Activated CD8-positive, alpha-beta memory T cell treated with anti-CD3 and anti-CD28 coated beads, Interleukin-2, amount 50 U/mL, for 48 hours (primary cell): ENCODE data around the gene NHP2.

ENCODE experiments used
- DNase-seq: peaks from one replicate; pipeline ENCODE4 v3.0.0-alpha.2; 2020

Gene NHP2

GRCh38 chr5:178112545-178112944 is 41.1 kb downstream of the NHP2 start:
- DNase-seq: no peak

GRCh38 chr5:178111925-178112324 is 41.8 kb downstream of the NHP2 start:
- DNase-seq: no peak

- DNase-seq: no peak
Observed at GRCh38 chr5:178110511-178110910, 43.2 kb downstream of the NHP2 start.

- DNase-seq: no peak
Observed at GRCh38 chr5:178108966-178109365, 44.7 kb downstream of the NHP2 start.

- DNase-seq: no peak
Observed at GRCh38 chr5:178108446-178108845, 45.2 kb downstream of the NHP2 start.

- DNase-seq: no peak
Observed at GRCh38 chr5:178107756-178108310, 45.9 kb downstream of the NHP2 start.

- no peak for DNase-seq
Observed at GRCh38 chr5:178106556-178107239, 47.0 kb downstream of the NHP2 start.

GRCh38 chr5:178106086-178106485 is 47.6 kb downstream of the NHP2 start:
- DNase-seq: no peak

GRCh38 chr5:178104492-178104891 is 49.2 kb downstream of the NHP2 start:
- no peak for DNase-seq

- DNase-seq: no peak
Observed at GRCh38 chr5:178103612-178104011, 50.1 kb downstream of the NHP2 start.
